Hepatocyte (in vitro differentiated cells): ENCODE measurements around the gene ADGRF3. TPM values are rescaled to one million over a fixed set of nuclear protein-coding genes. Genes with fewer than 3 reads are reported as not detected.

ENCODE experiments used
- DNase-seq: peaks from one replicate; pipeline ENCODE4 v3.0.0-alpha.2; 2016; ENCODE audit warnings: low spot score
- H2AFZ ChIP-seq: fragments of 200-600 bp; sonication (generic); 2 replicates; pipeline ENCODE4 v1.6.0; 2016; ENCODE audit warnings: antibody characterized with exemption, mild to moderate bottlenecking
- H3K27ac ChIP-seq: fragments of 200-600 bp; sonication (generic); 2 replicates; pipeline ENCODE4 v1.5.1; 2016; ENCODE audit warnings: mild to moderate bottlenecking
- H3K27me3 ChIP-seq: fragments of 200-600 bp; sonication (generic); 2 replicates; pipeline ENCODE4 v1.6.1; 2016
- H3K36me3 ChIP-seq: fragments of 200-600 bp; sonication (generic); replicated peaks from 2 replicates; pipeline ENCODE4 v1.5.1; 2016; ENCODE audit warnings: low read depth; ENCODE audit not compliant: insufficient read depth
- H3K4me1 ChIP-seq: fragments of 200-600 bp; sonication (generic); 2 replicates; pipeline ENCODE4 v1.5.1; 2016; ENCODE audit warnings: mild to moderate bottlenecking, moderate library complexity; ENCODE audit not compliant: insufficient read depth
- H3K4me2 ChIP-seq: fragments of 200-600 bp; sonication (generic); 2 replicates; pipeline ENCODE4 v1.6.0; 2016
- H3K4me3 ChIP-seq: fragments of 200-600 bp; sonication (generic); 2 replicates; pipeline ENCODE4 v1.5.1; 2016; ENCODE audit warnings: mild to moderate bottlenecking
- H3K79me2 ChIP-seq: fragments of 200-600 bp; sonication (generic); 2 replicates; pipeline ENCODE4 v1.6.0; 2017; ENCODE audit warnings: mild to moderate bottlenecking
- H3K9me2 ChIP-seq: fragments of 200-600 bp; sonication (generic); replicated peaks from 2 replicates; pipeline ENCODE4 v1.6.0; 2017; ENCODE audit warnings: mild to moderate bottlenecking; ENCODE audit not compliant: insufficient read depth
- H3K9me3 ChIP-seq: fragments of 200-600 bp; sonication (generic); 2 replicates; pipeline ENCODE4 v1.5.1; 2016; ENCODE audit warnings: low read depth, mild to moderate bottlenecking
- H4K20me1 ChIP-seq: fragments of 200-600 bp; sonication (generic); 2 replicates; pipeline ENCODE4 v1.6.0; 2016; ENCODE audit warnings: mild to moderate bottlenecking; ENCODE audit not compliant: insufficient read depth, poor library complexity, severe bottlenecking
- CTCF ChIP-seq: fragments of 200-600 bp; sonication (generic); IDR thresholded peaks from 2 replicates; pipeline ENCODE4 v1.5.1; 2016; ENCODE audit warnings: antibody characterized with exemption, mild to moderate bottlenecking; ENCODE audit not compliant: poor library complexity
- EZH2 ChIP-seq: fragments of 200-600 bp; sonication (generic); IDR thresholded peaks from 2 replicates; pipeline ENCODE4 v1.6.1; 2016; ENCODE audit warnings: antibody characterized with exemption, mild to moderate bottlenecking, borderline replicate concordance
- EZH2phosphoT487 ChIP-seq: fragments of 200-600 bp; sonication (generic); IDR thresholded peaks from one replicate; pipeline ENCODE4 v1.6.1; 2018; ENCODE audit warnings: antibody characterized with exemption, mild to moderate bottlenecking, low read depth, moderate library complexity; ENCODE audit not compliant: unreplicated experiment, severe bottlenecking
- WGBS: methylation state at CpG from one replicate; pipeline ENCODE4 v1.1.6; 2016; ENCODE audit warnings: low lambda C conversion rate; ENCODE audit errors: missing lambda C conversion rate; 5-methylcytosine and 5-hydroxymethylcytosine counted together
- polyA plus RNA-seq: library from polyadenylated mRNA; unstranded; fragments of >200 nt; fragmentation: Nextera tagmentation; extraction: Ambion mirVana; gene quantifications from 2 replicates; pipeline ENCODE4 v1.2.1, GENCODE V29; 2016
- total RNA-seq: library from RNA; depleted of rRNA; stranded (reverse); fragments of >200 nt; gene quantifications from 2 replicates; pipeline ENCODE4 v1.2.3, GENCODE V29; 2014

ADGRF3 gene
- total and polyA plus RNA-seq, 2 experiments from 2014 or later: 0.63 to 1.3 TPM

- H3K9me3 ChIP-seq: no peaks in the 10 kb centered on the region
- H3K36me3 ChIP-seq: no peaks in the 10 kb centered on the region
- H3K9me2 ChIP-seq: no peaks in the 10 kb centered on the region
- no peaks in the 10 kb centered on the region for H3K27me3 ChIP-seq
- peak overlapping the region; percentile 83 for H3K4me2 ChIP-seq
- H3K4me1 ChIP-seq: peaks cover 16% of the 10 kb centered on the region
- H3K4me3 ChIP-seq: peak overlapping the region; percentile 42
- peak overlapping the region; percentile 28 for H2AFZ ChIP-seq
- TF ChIP-seq EZH2 (no peak), EZH2phosphoT487 (no peak), CTCF (no peak)
- peaks cover 13% of the 10 kb centered on the region for H4K20me1 ChIP-seq
- DNase-seq: no peak
- H3K27ac ChIP-seq: peak overlapping the region; percentile 94
- WGBS: under 1% methylated on average over 9 of the region's 9 CpGs
- peaks cover 50% of the 10 kb centered on the region for H3K79me2 ChIP-seq
Measured at GRCh38 chr2:26345283-26345544, 1.4 kb downstream of the ADGRF3 start.

- 37% methylated on average over 17 of the region's 17 CpGs for WGBS
- no peaks in the 10 kb centered on the region for H3K27me3 ChIP-seq
Measured at GRCh38 chr2:26344581-26345282, 1.9 kb downstream of the ADGRF3 start.

GRCh38 chr2:26340831-26341230 is 5.8 kb downstream of the ADGRF3 start:
- Histone ChIP-seq H3K36me3 (no peaks in the 10 kb centered on the region), H3K9me3 (no peaks in the 10 kb centered on the region), H3K4me3 (no peak overlapping the region), H3K27me3 (no peaks in the 10 kb centered on the region), H4K20me1 (no peaks in the 10 kb centered on the region), H3K79me2 (peaks cover 14% of the 10 kb centered on the region), H3K4me2 (no peak overlapping the region), H3K4me1 (peaks cover 5% of the 10 kb centered on the region), H2AFZ (no peak overlapping the region), H3K27ac (no peak overlapping the region), H3K9me2 (no peaks in the 10 kb centered on the region)
- WGBS: 58% methylated on average over 3 of the region's 3 CpGs
- TF ChIP-seq EZH2phosphoT487: no peak
- no peak for TF ChIP-seq EZH2
- TF ChIP-seq CTCF: no peak
- DNase-seq: no peak

More at GRCh38 chr2:26344581-26345282, 1.9 kb downstream of the ADGRF3 start:
- TF ChIP-seq CTCF (no peak), EZH2phosphoT487 (no peak), EZH2 (no peak)
- Histone ChIP-seq H3K4me2 (peak overlapping the region; percentile 83), H3K4me3 (peak overlapping the region; percentile 42), H2AFZ (peak overlapping the region; percentile 28), H3K9me2 (no peaks in the 10 kb centered on the region), H3K9me3 (no peaks in the 10 kb centered on the region), H3K36me3 (no peaks in the 10 kb centered on the region), H3K79me2 (peaks cover 45% of the 10 kb centered on the region), H3K27ac (peak overlapping the region; percentile 94), H4K20me1 (peaks cover 12% of the 10 kb centered on the region), H3K4me1 (peaks cover 16% of the 10 kb centered on the region)
- DNase-seq: peak; percentile 79
